ENCODE measurements around the gene ZMYND8. TPM values are rescaled to one million over a fixed set of nuclear protein-coding genes. Genes with fewer than 3 reads are reported as not detected.

The ZMYND8 gene
- total and polyA plus RNA-seq, 2 of the 8 experiments (the other 6 are each of a cell fraction or from before 2014, with no cell fraction given), result 50.5 to 163 TPM

DNA sequence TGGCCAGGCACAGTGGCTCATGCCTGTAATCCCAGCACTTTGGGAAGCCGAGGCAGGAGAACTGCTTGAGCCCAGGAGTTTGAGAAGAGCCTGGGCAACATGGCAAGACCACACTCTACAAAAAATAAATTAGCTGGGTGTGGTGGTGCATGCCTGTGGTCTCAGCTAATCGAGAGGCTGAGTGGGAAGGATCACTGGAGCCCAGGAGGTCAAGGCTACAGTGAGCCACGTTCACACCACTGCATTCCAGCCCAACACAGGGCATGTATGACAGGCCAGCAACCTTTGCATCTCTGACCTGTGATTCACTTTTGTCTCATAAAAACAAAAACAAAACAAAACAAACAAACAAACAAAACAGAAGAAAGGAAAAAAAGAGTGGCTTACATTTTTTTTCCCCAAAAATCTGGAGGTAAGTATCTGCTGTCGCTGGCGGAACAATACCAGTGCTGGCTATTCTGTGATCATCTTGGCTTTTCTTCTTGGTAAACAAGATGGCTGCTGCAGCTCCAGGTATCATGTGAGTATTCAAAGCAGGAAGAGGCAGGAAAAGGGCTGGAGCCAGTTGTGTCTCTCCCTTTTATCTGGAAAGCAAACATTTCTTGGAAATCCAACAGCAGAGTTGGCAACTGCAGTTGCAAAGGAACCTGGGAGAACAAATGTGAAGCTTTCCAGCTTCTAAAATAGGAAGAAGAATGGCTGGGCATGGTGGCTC is 40.4 kb upstream of the ZMYND8 start:
- no peak overlapping the region for H3K56ac ChIP-seq (replicated peaks; ENCODE audit: insufficient read length, low read depth, low read length)
- no peak overlapping the region for H4K8ac ChIP-seq (ENCODE audit: extremely low read depth, insufficient read depth, low read length)
- DNase-seq (ENCODE audit: low read depth in 1 of 2, low spot score in 2 of 2) (no peak), FAIRE-seq (no peak)
- 96% methylated on average over 5 of the region's 5 CpGs; no CpG with 5 or more reads in 1 of the 2 experiments for WGBS, 2 experiments (ENCODE audit: extremely low coverage in 1 of 2, insufficient coverage in 1 of 2, insufficient read length in 1 of 2, insufficient replicate concordance in 2 of 2, low coverage in 1 of 2, low lambda C conversion rate in 2 of 2, missing lambda C conversion rate in 1 of 2)
- H2BK5ac ChIP-seq (ENCODE audit: low read depth, low read length), result no peak overlapping the region
- TF ChIP-seq SIRT6 (IDR thresholded peaks at IDR 0.05; ENCODE audit: low read length) (no peak), CREB1 (IDR thresholded peaks at IDR 0.05) (no peak), NRF1 (IDR thresholded peaks at IDR 0.05; ENCODE audit: low read depth, low read length) (no peak), YY1 (IDR thresholded peaks at IDR 0.05; ENCODE audit: low read depth, low read length) (peak; percentile 61; the same call in 1 of the 2 replicates), RFX5 (IDR thresholded peaks at IDR 0.05; ENCODE audit: borderline replicate concordance, low read depth, low read length) (no peak)
- no peaks in the 10 kb centered on the region for H3K4me1 ChIP-seq (replicated peaks in 1 of 4; ENCODE audit: control insufficient read depth in 3 of 4, insufficient read depth in 4 of 4, low read length in 3 of 4)
- H3K27me3 ChIP-seq (replicated peaks in 1 of 4; ENCODE audit: control insufficient read depth in 3 of 4, extremely low read depth in 1 of 4, insufficient read depth in 3 of 4, low read length in 3 of 4), result no peaks in the 10 kb centered on the region
- no peaks in the 10 kb centered on the region for H3K79me2 ChIP-seq (ENCODE audit: control insufficient read depth in 1 of 2, insufficient read depth in 2 of 2, low read length in 2 of 2)
- no peak overlapping the region; the same call in 1 of the 2 replicates for H3K18ac ChIP-seq (ENCODE audit: extremely low read depth, low read length)
- no peak overlapping the region for H2BK12ac ChIP-seq (ENCODE audit: low read depth, low read length)
- H3K36me3 ChIP-seq (ENCODE audit: control insufficient read depth in 2 of 4, insufficient read depth in 4 of 4, low read length in 3 of 4), result no peaks in the 10 kb centered on the region
- H3K9ac ChIP-seq (replicated peaks in 1 of 4; ENCODE audit: extremely low read depth in 1 of 4, low read depth in 3 of 4, low read length in 3 of 4), result no peak overlapping the region
- CTCF ChIA-PET (ENCODE audit: partially characterized antibody), result interaction anchor here (0.6 to 2.0 kb wide), 10 partner anchors 10 to 200 kb away, joined by 3 to 6 read pairs (median 4); no protein-coding TSS in a partner anchor
- no peak overlapping the region for H4K5ac ChIP-seq (ENCODE audit: insufficient read length, low read depth, low read length)
- no peaks in the 10 kb centered on the region for H4K20me1 ChIP-seq (replicated peaks in 1 of 2; ENCODE audit: control insufficient read depth in 1 of 2, insufficient read depth in 2 of 2, low read length in 2 of 2)
- H3K23ac ChIP-seq (ENCODE audit: insufficient read length), result no peak overlapping the region
- H3K27ac ChIP-seq (ENCODE audit: low read depth, low read length), result no peak overlapping the region
- H2AK5ac ChIP-seq (ENCODE audit: low read depth, low read length), result peak overlapping the region; percentile 65; the same call in 1 of the 2 replicates
- H3K4ac ChIP-seq (replicated peaks; ENCODE audit: insufficient read length, low read depth, low read length), result no peak overlapping the region
- no peaks in the 10 kb centered on the region for H3K9me3 ChIP-seq (ENCODE audit: insufficient read depth in 2 of 2, low read depth in 1 of 2, low read length in 1 of 2)
- H4K91ac ChIP-seq (replicated peaks; ENCODE audit: insufficient read length, low read length), result no peak overlapping the region
- no peak overlapping the region for H2BK20ac ChIP-seq (ENCODE audit: low read length)
- no peak overlapping the region for H3K4me2 ChIP-seq (ENCODE audit: insufficient read depth in 1 of 2, low read depth in 2 of 2, low read length in 2 of 2)
- H2BK15ac ChIP-seq (ENCODE audit: low read length), result 0 out of 2 replicates have a peak overlapping the region, but pooled peaks have one; percentile 65
- H3K79me1 ChIP-seq (ENCODE audit: low read depth, low read length), result no peaks in the 10 kb centered on the region
- peak overlapping the region; percentile 77 for H2AFZ ChIP-seq (ENCODE audit: low read length)
- H3K14ac ChIP-seq (ENCODE audit: insufficient read length), result no peak overlapping the region
- no peaks in the 10 kb centered on the region for H3K23me2 ChIP-seq (ENCODE audit: low read depth, low read length)
- H2BK120ac ChIP-seq (replicated peaks; ENCODE audit: low read depth, low read length), result no peak overlapping the region
- POLR2A ChIA-PET (ENCODE audit: partially characterized antibody), result interaction anchor here (1.0 to 1.4 kb wide), 2 partner anchors 106 to 115 kb away, joined by 4 to 5 read pairs; partner anchors contain the start of gene NCOA3
- H3K4me3 ChIP-seq (ENCODE audit: extremely low read depth in 1 of 4, insufficient read depth in 2 of 4, low read depth in 3 of 4, low read length in 4 of 4), result no peak overlapping the region

Data from H1 (cell line).